Mucosa of gallbladder (tissue), 1 donor: ENCODE results near the gene ALDH3B2. TPM values are rescaled to one million over a fixed set of nuclear protein-coding genes. Genes with fewer than 3 reads are reported as not detected.
"Not testable (repeated sequence)": the region's sequence is repeated elsewhere in the genome, so short reads cannot be mapped to it uniquely, and the experiment has no call there.

ENCODE experiments used
- DNase-seq: peaks from one replicate; pipeline ENCODE4 v3.0.0-alpha.2; 2020; ENCODE audit warnings: low spot score
- total RNA-seq: library from RNA; stranded (reverse); gene quantifications from one replicate; pipeline ENCODE4 v1.2.1, GENCODE V29; 2021
- donor health status: DM: no; HTN: no; CAD: no.

ALDH3B2 gene
- total RNA-seq, 1 donor from 2014 or later, result 0.63 TPM

DNA sequence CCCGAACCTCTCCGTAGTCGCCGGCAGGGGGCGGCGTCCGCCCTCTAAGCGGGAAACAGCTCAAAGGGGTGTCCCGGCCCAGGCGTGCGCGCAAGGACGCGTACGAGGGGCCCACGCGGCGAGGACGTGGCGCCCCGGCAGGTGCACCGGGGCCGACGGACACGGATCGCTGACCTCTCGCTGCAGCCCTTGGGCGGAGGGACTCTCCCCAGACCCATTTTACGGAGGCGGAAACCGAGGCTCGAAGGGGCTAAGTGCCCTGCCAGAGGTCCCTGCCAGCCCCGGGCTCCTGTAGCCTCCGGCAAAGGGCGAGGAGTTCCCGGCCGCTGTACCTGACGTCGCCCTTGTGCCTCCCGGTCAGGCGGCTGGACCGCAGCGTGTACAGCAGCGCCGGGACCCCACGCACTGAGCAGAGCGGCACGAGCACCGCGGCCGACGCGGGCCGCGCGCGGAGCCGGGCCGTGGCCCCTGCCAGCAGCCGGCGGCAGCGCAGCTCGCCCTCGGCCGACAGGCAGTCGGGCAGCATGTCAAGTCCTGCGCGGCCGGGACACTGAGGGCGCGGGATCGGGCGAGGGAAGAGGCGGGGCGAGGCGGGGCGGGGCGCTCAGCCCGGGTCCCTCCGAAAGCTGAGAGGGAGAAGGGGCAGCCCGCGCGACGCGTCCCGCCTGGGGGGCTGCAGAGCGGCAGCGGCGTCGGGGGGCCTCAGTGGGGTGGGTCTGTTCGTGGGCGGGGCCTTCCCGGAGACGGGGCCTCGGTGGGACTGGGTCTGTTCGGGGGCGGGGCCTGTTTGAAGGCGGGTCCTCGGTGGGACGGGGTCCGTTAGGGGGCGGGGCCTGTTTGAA lies 44.8 kb downstream of the ALDH3B2 start, which contains the start of gene NUDT8:
Gene NUDT8 (minus strand): TSS at position 552 of the 842 bp plus-strand sequence. CDS start 26 bp downstream, at position 526.
- peak; percentile 82 for DNase-seq

DNA sequence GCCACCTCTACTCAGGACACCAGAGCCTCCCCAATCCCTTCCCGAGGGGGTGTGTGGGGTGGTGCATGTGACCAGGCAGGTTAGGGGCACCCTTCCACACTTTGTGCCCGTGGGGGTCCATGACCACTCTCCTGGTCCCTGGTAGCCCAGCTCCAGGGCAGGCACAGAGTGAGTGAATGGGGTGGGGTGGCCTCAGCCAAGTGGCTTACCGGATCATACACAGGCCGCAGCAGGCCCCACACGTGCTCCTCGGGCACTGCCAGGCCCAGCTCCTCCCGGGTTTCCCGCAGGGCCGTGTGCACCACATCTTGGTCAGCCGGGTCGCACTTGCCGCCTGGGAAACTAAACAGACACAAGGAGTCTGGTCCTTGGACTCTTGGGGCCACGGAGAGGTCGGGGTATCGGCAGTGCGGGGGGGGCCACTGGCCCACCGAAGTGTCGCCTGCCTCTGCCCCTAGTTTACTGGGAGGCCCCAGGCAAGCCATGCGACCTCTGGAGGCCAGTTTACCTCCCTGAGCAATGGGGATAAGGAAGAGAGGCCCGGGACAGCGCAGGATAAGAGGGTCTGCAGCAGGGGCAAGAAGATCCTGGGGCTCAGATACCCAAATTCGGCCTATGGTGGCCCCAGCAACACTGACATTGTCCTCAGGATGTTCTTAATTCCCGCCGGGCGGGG lies 45.6 kb downstream of the ALDH3B2 start:
- DNase-seq, result no peak

DNA sequence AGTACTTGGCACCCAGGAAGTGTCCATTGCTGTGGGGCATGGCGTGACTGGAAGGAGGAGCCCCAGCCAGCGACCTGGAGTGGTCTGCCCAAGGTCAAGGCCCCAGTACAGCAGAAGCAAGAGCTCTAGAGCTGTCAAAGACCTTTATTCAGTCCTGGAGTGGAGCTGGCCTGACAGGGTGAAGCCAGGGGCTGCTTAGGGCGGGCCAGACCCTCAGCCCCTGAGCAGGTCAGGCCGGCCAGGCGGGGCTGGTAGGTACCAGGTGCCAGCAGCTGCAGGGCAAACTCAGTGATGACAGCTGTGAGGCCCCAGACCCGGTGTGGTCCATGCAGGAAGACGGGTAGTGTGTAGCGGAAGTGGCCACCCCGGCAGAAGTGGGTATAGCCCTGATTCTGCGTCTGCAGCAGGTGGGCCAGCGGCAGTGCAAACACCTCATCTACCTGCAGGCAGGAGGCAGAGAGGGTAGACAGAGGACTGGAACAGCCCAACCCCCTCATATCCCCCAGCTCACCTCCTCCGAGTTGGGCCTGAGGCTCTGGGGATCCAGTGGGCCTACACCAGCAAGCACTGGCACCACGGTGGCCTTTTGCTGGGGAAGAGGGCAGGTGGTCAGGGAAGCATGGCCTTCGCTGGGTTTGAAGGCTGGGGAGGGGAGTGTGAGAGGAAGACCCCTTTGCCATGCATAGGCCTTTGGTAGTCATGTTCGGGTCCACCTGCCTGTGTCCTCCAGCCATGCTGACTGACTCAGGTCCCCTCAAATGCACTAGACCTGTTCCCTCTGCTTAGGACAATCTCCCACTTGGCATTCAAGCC lies 46.4 kb downstream of the ALDH3B2 start:
- DNase-seq, result no peak

DNA sequence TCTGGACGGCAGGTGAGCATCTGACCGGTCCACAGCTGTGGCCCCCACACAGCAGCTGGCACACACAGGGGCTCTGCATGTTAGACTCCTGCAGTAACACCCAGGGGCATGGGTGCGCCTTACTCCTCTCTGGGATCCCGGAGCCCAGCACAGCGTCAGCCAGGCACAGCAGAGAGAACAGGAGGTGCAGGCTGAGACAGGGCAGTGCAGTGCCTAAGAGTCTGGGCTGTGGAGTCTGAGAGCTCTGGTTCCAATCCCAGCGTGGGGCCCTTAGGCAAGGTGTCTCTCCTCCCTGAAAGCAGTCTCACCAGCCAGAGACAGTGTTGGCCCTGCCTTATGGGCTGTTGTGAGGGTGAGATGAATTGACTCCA lies 47.0 kb downstream of the ALDH3B2 start:
- no peak for DNase-seq

DNA sequence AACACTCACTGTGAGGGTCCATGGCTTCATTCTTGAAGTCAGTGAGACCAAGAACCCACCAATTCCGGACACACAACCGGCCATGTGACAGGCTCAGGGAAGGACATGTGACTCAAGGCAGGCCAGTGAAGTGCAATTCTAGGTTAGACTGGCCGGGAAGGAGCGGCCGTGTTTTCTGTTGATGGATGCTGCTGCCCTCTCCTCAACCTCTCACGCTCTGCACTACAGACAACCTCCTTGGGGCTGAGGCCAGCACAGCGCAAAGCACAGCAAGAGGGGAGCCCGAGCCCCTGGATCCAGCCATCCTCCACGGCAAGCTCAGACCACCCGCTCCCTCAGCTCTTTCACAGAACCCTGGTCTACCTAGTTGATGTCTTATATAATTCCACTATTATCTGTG lies 47.5 kb downstream of the ALDH3B2 start:
- no peak for DNase-seq

DNA sequence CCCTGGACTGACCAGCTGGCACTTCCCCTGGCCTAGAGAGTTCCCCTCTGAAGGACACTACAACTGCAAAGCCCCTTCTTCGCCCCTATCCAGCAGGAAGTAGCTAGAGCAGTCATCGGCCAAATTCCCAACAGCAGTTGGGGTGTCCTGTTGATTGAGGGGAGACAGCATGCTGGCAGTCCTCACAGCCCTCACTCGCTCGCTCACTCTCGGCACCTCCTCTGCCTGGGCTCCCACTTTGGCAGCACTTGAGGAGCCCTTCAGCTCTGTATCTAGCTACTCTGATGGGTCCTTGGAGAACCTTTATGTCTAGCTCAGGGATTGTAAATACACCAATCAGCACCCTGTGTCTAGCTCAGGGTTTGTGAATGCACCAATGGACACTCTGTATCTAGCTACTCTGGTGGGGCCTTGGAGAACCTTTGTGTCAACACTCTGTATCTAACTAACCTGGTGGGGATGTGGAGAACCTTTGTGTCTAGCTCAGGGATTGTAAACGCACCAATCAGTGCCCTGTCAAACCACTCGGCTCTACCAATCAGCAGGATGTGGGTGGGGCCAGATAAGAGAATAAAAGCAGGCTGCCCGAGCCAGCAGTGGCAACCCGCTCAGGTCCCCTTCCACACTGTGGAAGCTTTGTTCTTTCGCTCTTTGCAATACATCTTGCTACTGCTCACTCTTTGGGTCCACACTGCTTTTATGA lies 48.1 kb downstream of the ALDH3B2 start:
- not testable (repeated sequence) for DNase-seq

DNA sequence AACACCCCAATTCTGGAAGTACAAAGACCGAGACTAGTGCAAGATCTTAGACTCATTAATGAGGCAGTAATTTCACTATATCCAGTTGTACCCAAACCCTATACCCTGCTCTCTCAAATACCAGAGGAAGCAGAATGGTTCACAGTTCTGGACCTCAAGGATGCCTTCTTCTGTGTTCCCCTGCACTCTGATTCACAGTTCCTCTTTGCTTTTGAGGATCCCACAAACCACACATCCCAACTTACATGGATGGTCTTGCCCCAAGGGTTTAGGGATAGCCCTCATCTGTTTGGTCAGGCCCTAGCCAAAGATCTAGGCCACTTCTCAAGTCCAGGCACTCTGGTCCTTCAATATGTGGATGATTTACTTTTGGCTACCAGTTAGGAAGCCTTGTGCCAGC lies 50.6 kb downstream of the ALDH3B2 start:
- DNase-seq, result not testable (repeated sequence)

DNA sequence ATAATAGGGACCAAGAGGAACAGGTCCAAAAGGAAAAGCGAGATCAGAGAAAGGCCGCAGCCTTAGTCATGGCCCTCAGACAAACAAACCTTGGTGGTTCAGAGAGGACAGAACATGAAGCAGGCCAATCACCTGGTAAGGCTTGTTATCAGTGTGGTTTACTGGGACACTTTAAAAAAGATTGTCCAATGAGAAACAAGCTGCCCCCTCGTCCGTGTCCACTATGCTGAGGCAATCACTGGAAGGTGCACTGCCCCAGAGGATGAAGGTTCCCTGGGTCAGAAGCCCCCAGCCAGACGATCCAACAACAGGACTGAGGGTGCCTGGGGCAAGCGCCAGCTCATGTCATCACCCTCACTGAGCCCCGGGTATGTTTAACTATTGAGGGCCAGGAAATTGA lies 51.5 kb downstream of the ALDH3B2 start:
- not testable (repeated sequence) for DNase-seq

DNA sequence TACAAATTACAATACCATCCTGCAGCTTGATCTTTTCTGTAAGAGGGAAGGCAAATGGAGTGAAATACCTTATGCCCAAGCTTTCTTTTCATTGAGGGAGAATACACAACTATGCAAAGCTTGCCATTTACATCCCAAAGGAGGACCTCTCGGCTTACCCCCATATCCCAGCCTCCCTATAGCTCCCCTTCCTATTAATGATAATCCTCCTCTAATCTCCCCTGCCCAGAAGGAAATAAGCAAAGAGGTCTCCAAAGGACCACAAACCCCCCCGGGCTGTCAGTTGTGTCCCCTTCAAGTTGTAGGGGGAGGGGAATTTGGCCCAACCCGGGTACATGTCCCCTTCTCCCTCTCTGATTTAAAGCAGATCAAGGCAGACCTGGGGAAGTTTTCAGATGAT lies 52.5 kb downstream of the ALDH3B2 start:
- not testable (repeated sequence) for DNase-seq

DNA sequence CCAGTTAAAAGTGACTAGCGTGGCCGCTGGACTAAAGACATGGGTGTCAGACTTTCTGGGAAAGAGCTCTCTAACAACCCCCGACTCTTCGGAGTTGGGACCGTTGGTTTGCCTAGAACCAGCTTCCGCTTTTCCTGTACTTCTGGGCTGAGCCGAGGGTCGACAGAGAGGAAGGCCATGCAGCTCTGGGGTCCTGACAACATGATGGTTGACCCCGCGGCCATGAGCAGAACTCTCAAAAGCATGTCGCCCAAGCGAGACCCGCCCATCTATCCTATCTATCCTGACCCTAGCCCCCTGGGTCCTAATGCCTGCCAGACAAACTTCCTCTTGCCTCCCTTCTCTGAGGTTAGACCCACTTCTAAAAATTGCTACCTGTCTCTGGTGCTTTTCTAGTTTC lies 53.8 kb downstream of the ALDH3B2 start:
- DNase-seq, result not testable (repeated sequence)

DNA sequence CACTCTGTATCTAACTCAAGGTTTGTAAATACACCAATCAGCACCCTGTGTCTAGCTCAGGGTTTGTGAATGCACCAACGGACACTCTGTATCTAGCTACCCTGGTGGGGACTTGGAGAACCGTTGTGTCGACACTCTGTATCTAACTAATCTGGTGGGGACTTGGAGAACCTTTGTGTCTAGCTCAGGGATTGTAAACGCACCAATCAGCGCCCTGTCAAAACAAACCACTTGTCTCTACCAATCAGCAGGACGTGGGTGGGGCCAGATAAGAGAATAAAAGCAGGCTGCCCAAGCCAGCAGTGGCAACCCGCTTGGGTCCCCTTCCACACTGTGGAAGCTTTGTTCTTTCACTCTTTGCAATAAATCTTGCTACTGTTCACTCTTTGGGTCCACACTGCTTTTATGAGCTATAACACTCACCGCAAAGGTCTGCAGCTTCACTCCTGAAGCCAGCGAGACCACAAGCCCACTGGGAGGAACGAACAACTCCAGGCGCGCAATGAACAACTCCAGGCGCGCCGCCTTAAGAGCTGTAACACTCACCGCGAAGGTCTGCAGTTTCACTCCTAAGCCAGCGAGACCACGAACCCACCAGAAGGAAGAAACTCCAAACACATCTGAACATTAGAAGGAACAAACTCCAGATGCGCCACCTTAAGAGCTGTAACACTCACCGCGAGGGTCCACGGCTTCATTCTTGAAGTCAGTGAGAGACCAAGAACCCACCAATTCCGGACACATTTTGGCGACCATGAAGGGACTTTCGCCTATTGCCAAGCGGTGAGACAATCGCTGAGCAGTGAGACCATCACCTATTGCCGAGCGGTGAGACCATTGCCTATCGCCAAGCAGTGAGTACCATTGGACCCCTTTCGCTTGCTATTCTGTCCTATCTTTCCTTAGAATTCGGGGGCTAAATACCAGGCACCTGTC lies 54.5 kb downstream of the ALDH3B2 start:
- not testable (repeated sequence) for DNase-seq

DNA sequence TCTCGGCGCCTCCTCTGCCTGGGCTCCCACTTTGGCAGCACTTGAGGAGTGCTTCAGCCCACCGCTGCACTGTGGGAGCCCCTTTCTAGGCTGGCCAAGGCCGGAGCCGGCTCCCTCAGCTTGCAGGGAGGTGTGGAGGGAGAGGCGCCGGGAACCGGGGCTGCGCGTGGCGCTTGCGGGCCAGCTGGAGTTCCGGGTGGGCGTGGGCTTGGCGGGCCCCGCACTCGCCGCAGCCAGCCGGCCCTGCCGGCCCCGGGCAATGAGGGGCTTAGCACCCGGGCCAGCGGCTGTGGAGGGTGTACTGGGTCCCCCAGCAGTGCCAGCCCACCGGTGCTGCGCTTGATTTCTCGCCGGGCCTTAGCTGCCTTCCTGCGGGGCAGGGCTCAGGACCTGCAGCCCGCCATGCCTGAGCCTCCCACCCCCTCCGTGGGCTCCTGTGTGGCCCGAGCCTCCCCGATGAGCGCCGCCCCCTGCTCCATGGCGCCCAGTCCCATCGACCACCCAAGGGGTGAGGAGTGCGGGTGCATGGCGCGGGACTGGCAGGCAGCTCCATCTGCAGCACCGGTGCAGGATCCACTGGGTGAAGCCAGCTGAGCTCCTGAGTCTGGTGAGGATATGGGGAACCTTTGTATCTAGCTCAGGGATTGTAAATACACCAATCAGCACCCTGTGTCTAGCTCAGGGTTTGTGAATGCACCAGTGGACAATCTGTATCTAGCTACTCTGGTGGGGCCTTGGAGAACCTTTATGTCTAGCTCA lies 55.3 kb downstream of the ALDH3B2 start:
- DNase-seq, result not testable (repeated sequence)

DNA sequence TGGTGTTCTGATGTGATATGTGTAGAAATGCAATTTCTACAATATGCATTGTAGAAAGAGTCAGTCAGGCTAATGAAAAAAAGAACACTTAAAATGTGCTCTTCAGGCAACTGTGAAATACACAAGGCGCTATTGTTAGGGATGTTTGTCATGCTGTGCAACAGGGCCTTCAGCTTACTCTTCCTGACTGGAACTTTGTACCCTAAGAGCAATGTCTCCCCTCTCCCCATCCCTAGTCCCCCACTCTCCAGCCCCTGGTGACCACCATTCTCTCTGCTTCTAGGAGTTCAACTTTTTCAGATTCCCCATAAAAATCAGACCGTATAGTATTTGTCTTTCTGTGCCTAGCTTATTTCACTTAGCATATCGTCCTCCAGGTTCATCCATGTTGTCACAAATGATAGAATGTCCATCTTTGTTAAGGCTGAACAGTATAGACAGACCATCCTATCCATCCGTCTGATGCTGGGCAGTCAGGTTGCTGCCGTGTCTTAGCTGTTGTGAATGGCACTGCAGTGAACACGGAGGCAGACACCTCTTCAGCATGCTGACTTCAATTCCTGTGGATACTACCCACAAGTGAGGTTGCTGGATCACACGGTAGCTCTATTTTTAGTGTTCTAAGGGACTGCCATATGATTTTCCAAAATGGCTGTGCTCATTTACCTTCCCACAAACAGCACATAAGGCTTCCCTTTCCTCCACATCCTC lies 57.0 kb downstream of the ALDH3B2 start:
- no peak for DNase-seq

DNA sequence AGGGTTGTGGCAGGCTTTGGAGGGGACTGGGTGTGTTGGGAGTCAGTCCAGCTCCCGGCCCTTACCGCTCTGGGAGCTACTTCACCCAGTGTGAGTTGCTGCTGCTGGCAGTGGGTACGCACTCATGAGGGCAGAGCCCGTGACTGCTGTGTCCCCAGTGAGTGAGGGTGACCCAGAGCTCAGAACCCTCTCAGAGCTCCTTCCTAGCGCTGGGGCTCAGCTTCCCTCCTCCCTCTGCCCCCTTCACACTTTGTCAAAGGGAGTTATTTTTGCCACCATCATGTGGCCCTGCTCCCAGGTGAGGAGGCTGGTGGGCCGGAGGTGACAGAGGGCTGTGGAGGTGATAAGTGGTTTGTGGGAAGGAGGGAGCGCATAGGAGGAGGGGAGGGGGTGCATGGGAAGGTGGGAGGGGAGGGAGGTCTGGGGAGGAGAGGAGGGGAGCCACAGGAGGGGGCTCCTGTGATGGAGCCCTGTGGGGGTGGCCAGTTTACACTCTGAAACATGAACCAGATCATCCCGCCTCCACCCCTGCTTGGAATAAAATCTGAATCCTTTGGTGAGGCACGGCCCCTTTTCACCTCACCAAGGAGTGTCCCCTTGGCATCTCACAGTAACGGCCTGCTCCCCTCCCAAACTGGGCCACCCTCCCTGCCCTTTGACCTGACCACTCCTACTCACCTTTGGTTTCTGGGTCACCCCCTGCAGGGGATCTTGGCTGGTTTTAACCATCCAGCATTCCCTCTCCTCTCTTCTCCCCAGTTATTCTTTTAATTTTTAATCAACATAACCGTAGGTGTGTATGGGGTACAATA lies 57.8 kb downstream of the ALDH3B2 start:
- peak; percentile 9 for DNase-seq

DNA sequence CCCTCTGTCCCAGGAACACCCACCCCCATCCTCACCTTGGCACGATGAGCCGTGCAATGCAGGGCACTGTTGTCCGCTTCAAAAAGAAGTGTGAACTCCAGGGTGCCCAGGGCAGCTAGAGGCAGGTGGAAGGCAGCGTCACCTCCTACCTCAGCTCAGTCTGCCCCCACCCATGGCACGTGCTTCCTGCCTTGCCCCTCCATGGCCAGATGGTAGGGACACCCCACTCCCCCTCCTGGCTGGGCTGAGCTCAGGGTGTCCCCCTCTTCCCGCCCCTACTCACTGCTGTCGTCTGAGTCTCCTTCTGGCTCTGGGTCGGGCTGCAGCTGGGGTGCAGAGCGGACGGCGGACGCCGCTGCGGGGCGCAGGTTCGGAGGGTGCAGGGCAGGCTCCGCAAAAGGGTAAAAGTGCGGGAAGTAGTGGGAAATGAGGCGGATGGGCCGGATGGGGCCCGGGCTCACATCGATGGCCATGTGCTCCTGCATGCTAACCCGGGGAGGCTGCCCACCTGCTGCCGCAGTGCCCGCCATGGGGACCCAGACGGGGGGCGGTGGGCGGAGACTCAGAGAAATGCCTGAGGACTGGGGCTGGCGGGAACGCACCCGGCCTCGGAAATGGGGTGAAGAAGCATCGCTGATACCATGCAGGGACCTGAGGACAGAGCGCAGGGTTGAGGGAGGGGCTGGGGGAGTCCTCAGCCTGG lies 58.5 kb downstream of the ALDH3B2 start:
- no peak for DNase-seq

DNA sequence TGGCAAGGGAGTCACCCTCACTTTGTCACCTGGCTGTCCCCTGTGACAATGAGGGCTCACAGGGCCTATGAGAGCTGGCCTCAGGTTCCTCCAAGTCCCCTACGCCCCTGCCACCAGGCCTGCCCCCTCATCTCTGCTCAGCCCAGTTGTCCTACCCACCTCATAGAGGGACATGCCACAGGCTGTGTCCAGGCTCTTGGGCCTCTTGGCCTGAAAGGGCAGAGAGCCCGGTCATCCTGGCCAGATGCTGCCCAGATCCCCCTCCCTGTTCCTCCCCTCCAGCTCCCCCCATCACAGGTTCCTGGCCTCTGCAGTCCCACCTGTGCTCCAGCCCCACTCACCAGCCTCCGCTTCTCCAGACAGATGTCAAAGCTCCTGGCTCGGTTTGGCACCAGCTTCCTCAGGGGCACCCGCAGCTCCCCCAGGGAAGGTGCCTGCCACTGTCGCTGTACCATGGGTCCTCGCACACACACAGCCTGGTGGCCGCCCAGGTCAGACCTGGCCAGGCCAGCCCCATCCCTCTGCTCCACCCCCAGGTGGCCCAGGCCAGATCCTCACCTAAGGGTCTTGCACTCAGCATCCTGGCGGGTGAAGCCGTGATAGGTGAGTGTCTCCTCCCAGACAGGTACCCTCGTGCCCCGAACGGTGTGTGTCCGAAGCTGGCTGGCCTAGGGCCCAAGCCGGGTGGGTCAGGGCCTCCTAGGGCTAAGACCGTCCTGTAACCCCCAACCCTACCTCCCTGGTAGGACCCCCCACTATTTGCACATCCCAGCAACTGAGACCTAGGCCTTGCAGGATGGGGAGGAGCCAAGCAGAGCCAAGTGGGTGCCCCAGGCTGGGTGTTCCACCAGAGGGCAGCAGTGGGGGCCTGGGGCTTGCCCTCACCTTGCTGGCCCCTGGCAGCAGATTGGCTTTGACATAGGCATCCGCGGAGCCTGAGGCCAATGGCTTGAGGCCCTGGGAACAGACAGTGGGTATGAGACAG lies 59.4 kb downstream of the ALDH3B2 start:
- no peak for DNase-seq
